IPS DF 4.7 (cell line): ENCODE results near the gene N4BP2L1.

Experiments used
- DNase-seq: peaks from one replicate; pipeline ENCODE4 v3.0.0-alpha.2; 2013; ENCODE audit warnings: low spot score; ENCODE audit errors: extremely low read depth

The N4BP2L1 gene

GRCh38 chr13:32427852-32428580 is at the start of gene N4BP2L1:
TSS of gene N4BP2L1 (minus strand) at chr13:32428130. CDS start at chr13:32428082, 48 bp downstream.
- DNase-seq = no peak

GRCh38 chr13:32476892-32477291 is 49.0 kb upstream of the N4BP2L1 start:
- DNase-seq = no peak

GRCh38 chr13:32476021-32476731 is 48.2 kb upstream of the N4BP2L1 start:
- DNase-seq = no peak

GRCh38 chr13:32474999-32475792 is 47.3 kb upstream of the N4BP2L1 start:
- DNase-seq = no peak

GRCh38 chr13:32473650-32474049 is 45.7 kb upstream of the N4BP2L1 start:
- no peak for DNase-seq

- DNase-seq = no peak
These were observed 44.3 kb upstream of the N4BP2L1 start for GRCh38 chr13:32472194-32472621.

- no peak for DNase-seq
These were observed 43.4 kb upstream of the N4BP2L1 start for GRCh38 chr13:32471187-32471922.

GRCh38 chr13:32468502-32469142 is 40.7 kb upstream of the N4BP2L1 start:
- no peak for DNase-seq

- no peak for DNase-seq
These were observed 28.7 kb upstream of the N4BP2L1 start for GRCh38 chr13:32456591-32456990.

GRCh38 chr13:32455594-32455903 is 27.6 kb upstream of the N4BP2L1 start:
- DNase-seq = no peak

GRCh38 chr13:32454886-32455593 is 27.1 kb upstream of the N4BP2L1 start:
- DNase-seq = no peak

- no peak for DNase-seq
These were observed 26.1 kb upstream of the N4BP2L1 start for GRCh38 chr13:32453981-32454380.

GRCh38 chr13:32448972-32449371 is 21.0 kb upstream of the N4BP2L1 start:
- no peak for DNase-seq

GRCh38 chr13:32447894-32448623 is 20.1 kb upstream of the N4BP2L1 start:
- no peak for DNase-seq

GRCh38 chr13:32446773-32447465 is 19.0 kb upstream of the N4BP2L1 start:
- DNase-seq = no peak

GRCh38 chr13:32446220-32446619 is 18.3 kb upstream of the N4BP2L1 start:
- no peak for DNase-seq

GRCh38 chr13:32445461-32445860 is 17.5 kb upstream of the N4BP2L1 start:
- no peak for DNase-seq

GRCh38 chr13:32443111-32443510 is 15.2 kb upstream of the N4BP2L1 start:
- no peak for DNase-seq

- DNase-seq = no peak
These were observed 10.9 kb upstream of the N4BP2L1 start for GRCh38 chr13:32438871-32439270.
